H1 (cell line): ENCODE measurements around the gene POLR1C. TPM values are rescaled to one million over a fixed set of nuclear protein-coding genes. Genes with fewer than 3 reads are reported as not detected.

ENCODE experiments used
- CTCF ChIA-PET: fragments of 300-600 bp; sonication (Branson Sonifier 250); formaldehyde crosslinking; loops from one replicate; lab custom pipeline; 2021; ENCODE audit not compliant: partially characterized antibody; lab: Charles Lee
- POLR2A ChIA-PET: fragments of 300-600 bp; sonication (Branson Sonifier 250); formaldehyde crosslinking; loops from one replicate; lab custom pipeline; 2021; ENCODE audit warnings: inconsistent platforms; ENCODE audit not compliant: partially characterized antibody; lab: Charles Lee
- DNase-seq, 2 experiments: peaks; one replicate each; pipeline versions ENCODE4 v3.0.0 to v3.0.0-alpha.2; 2010 to 2022; ENCODE audit warnings: low spot score in 2 of 2, low read depth in 1 of 2, mixed read lengths in 1 of 2
- FAIRE-seq: peaks from 2 replicates; lab custom pipeline; 2011; peaks lifted over from hg19 to GRCh38; lab: Jason Lieb, UNC
- H2AFZ ChIP-seq: 2 replicates; pipeline ENCODE4 v1.8.1; 2012; ENCODE audit warnings: low read length, inconsistent platforms
- H2AK5ac ChIP-seq: 2 replicates; pipeline ENCODE4 v1.6.1; 2013; ENCODE audit warnings: low read depth, low read length
- H2BK120ac ChIP-seq: replicated peaks from 2 replicates; pipeline ENCODE3; 2013; ENCODE audit warnings: low read depth, low read length, inconsistent platforms
- H2BK12ac ChIP-seq: 2 replicates; pipeline ENCODE4 v1.6.1; 2013; ENCODE audit warnings: low read depth, low read length
- H2BK15ac ChIP-seq: 2 replicates; pipeline ENCODE4 v1.6.1; 2013; ENCODE audit warnings: low read length
- H2BK20ac ChIP-seq: 2 replicates; pipeline ENCODE4 v1.6.1; 2013; ENCODE audit warnings: low read length
- H2BK5ac ChIP-seq: 2 replicates; pipeline ENCODE4 v1.6.1; 2013; ENCODE audit warnings: low read depth, low read length
- H3K14ac ChIP-seq: 2 replicates; pipeline ENCODE4 v1.6.1; 2013; ENCODE audit warnings: inconsistent platforms; ENCODE audit not compliant: insufficient read length
- H3K18ac ChIP-seq: 2 replicates; pipeline ENCODE4 v1.6.1; 2013; ENCODE audit warnings: low read length; ENCODE audit errors: extremely low read depth
- H3K23ac ChIP-seq: 2 replicates; pipeline ENCODE4 v1.6.1; 2013; ENCODE audit warnings: inconsistent platforms; ENCODE audit not compliant: insufficient read length
- H3K23me2 ChIP-seq: 2 replicates; pipeline ENCODE4 v1.6.1; 2013; ENCODE audit warnings: low read depth, low read length
- H3K27ac ChIP-seq: 2 replicates; pipeline ENCODE4 v1.6.1; 2011; ENCODE audit warnings: low read depth, low read length, inconsistent platforms
- H3K27me3 ChIP-seq, 4 experiments: replicated peaks in 1 of 4; 1 replicate in 1 of 4; 2 replicates in 3 of 4; pipeline versions ENCODE4 v1.6.1 to v1.8.1; 2011 to 2013; ENCODE audit warnings: low read length in 3 of 4, mild to moderate bottlenecking in 3 of 4, inconsistent platforms in 2 of 4, mixed read lengths in 2 of 4, moderate library complexity in 1 of 4; ENCODE audit not compliant: control insufficient read depth in 3 of 4, insufficient read depth in 3 of 4; ENCODE audit errors: extremely low read depth in 1 of 4
- H3K36me3 ChIP-seq, 4 experiments: 2 replicates each; pipeline versions ENCODE4 v1.6.1 to v1.8.1; 2011 to 2013; ENCODE audit warnings: mild to moderate bottlenecking in 4 of 4, low read length in 3 of 4, moderate library complexity in 2 of 4, control low read depth in 1 of 4, inconsistent platforms in 1 of 4; ENCODE audit not compliant: insufficient read depth in 4 of 4, control insufficient read depth in 2 of 4
- H3K4ac ChIP-seq: replicated peaks from 2 replicates; pipeline ENCODE3; 2013; ENCODE audit warnings: low read length, low read depth, mixed read lengths, inconsistent platforms; ENCODE audit not compliant: insufficient read length
- H3K4me1 ChIP-seq, 4 experiments: replicated peaks in 1 of 4; 1 replicate in 1 of 4; 2 replicates in 3 of 4; pipeline versions ENCODE4 v1.6.1 to v1.8.1; 2011 to 2013; ENCODE audit warnings: low read length in 3 of 4, inconsistent platforms in 2 of 4, mixed read lengths in 1 of 4; ENCODE audit not compliant: insufficient read depth in 4 of 4, control insufficient read depth in 3 of 4
- H3K4me2 ChIP-seq, 2 experiments: 2 replicates each; pipeline versions ENCODE4 v1.6.1 to v1.8.1; 2011 to 2013; ENCODE audit warnings: low read depth in 2 of 2, low read length in 2 of 2, control low read depth in 1 of 2, inconsistent platforms in 1 of 2, mild to moderate bottlenecking in 1 of 2; ENCODE audit not compliant: insufficient read depth in 1 of 2
- H3K4me3 ChIP-seq, 4 experiments: fragments of 200-600, 300-600 bp in 1 of 4; sonication (generic), shearing (Covaris generic), sonication (Bioruptor Twin) in 1 of 4; 2 replicates each; pipeline versions ENCODE4 v1.5.1 to v1.8.1; 2011 to 2016; ENCODE audit warnings: low read length in 4 of 4, low read depth in 3 of 4, control low read depth in 2 of 4, inconsistent platforms in 2 of 4, mild to moderate bottlenecking in 2 of 4, mixed read lengths in 1 of 4, moderate library complexity in 1 of 4; ENCODE audit not compliant: insufficient read depth in 2 of 4; ENCODE audit errors: extremely low read depth in 1 of 4
- H3K56ac ChIP-seq: replicated peaks from 2 replicates; pipeline ENCODE3; 2013; ENCODE audit warnings: low read depth, mild to moderate bottlenecking, mixed read lengths, low read length, inconsistent platforms; ENCODE audit not compliant: insufficient read length
- H3K79me1 ChIP-seq: 2 replicates; pipeline ENCODE4 v1.6.1; 2013; ENCODE audit warnings: low read depth, low read length, control low read depth
- H3K79me2 ChIP-seq, 2 experiments: 2 replicates each; pipeline versions ENCODE4 v1.6.1 to v1.8.1; 2012 to 2013; ENCODE audit warnings: low read length in 2 of 2, mild to moderate bottlenecking in 2 of 2, inconsistent platforms in 1 of 2; ENCODE audit not compliant: insufficient read depth in 2 of 2, control insufficient read depth in 1 of 2
- H3K9ac ChIP-seq, 4 experiments: replicated peaks in 1 of 4; 1 replicate in 1 of 4; 2 replicates in 3 of 4; pipeline versions ENCODE4 v1.6.1 to v1.8.1; 2011 to 2013; ENCODE audit warnings: low read depth in 3 of 4, low read length in 3 of 4, control low read depth in 2 of 4, mild to moderate bottlenecking in 2 of 4, moderate library complexity in 2 of 4, inconsistent platforms in 1 of 4; ENCODE audit errors: extremely low read depth in 1 of 4
- H3K9me3 ChIP-seq, 2 experiments: 2 replicates each; pipeline versions ENCODE4 v1.6.1 to v1.8.1; 2012 to 2013; ENCODE audit warnings: mild to moderate bottlenecking in 2 of 2, moderate library complexity in 2 of 2, control low read depth in 1 of 2, inconsistent platforms in 1 of 2, low read depth in 1 of 2, low read length in 1 of 2, mixed read lengths in 1 of 2; ENCODE audit not compliant: insufficient read depth in 2 of 2
- H4K20me1 ChIP-seq, 2 experiments: replicated peaks in 1 of 2; 2 replicates each; pipeline versions ENCODE3 to v1.8.1; 2011 to 2013; ENCODE audit warnings: inconsistent platforms in 2 of 2, low read length in 2 of 2, mild to moderate bottlenecking in 1 of 2; ENCODE audit not compliant: insufficient read depth in 2 of 2, control insufficient read depth in 1 of 2
- H4K5ac ChIP-seq: 2 replicates; pipeline ENCODE4 v1.6.1; 2013; ENCODE audit warnings: low read length, low read depth, mixed read lengths, inconsistent platforms; ENCODE audit not compliant: insufficient read length
- H4K8ac ChIP-seq: 2 replicates; pipeline ENCODE4 v1.8.0; 2013; ENCODE audit warnings: mild to moderate bottlenecking, moderate library complexity, low read length, inconsistent platforms; ENCODE audit not compliant: insufficient read depth; ENCODE audit errors: extremely low read depth
- H4K91ac ChIP-seq: replicated peaks from 2 replicates; pipeline ENCODE3; 2013; ENCODE audit warnings: low read length, mixed read lengths, inconsistent platforms; ENCODE audit not compliant: insufficient read length
- BACH1 ChIP-seq: IDR thresholded peaks from 2 replicates; pipeline ENCODE4 v1.6.1; 2012; ENCODE audit warnings: low read length, improper control_type of control experiment
- BRCA1 ChIP-seq: IDR thresholded peaks from 2 replicates; pipeline ENCODE4 v1.6.1; 2012; ENCODE audit warnings: low read depth, low read length, improper control_type of control experiment
- CBX5 ChIP-seq: fragments of 300-800, 300-1000 bp; sonication (generic); IDR thresholded peaks from 2 replicates; pipeline ENCODE4 v1.7.1; 2016; ENCODE audit warnings: antibody characterized with exemption, low read length, low read depth
- E2F6 ChIP-seq: IDR thresholded peaks from 2 replicates; pipeline ENCODE4 v1.6.1; 2012; ENCODE audit warnings: inconsistent platforms
- EGR1 ChIP-seq: IDR thresholded peaks from 2 replicates; pipeline ENCODE4 v1.6.1; 2011; ENCODE audit warnings: low read depth, low read length, borderline replicate concordance
- GABPA ChIP-seq: IDR thresholded peaks from 2 replicates; pipeline ENCODE4 v1.6.1; 2011; ENCODE audit warnings: mild to moderate bottlenecking, low read length, moderate library complexity, borderline replicate concordance; ENCODE audit not compliant: insufficient read depth
- KDM1A ChIP-seq: fragments of 200-600, 300-600 bp; sonication (generic); IDR thresholded peaks from 2 replicates; pipeline ENCODE4 v1.7.1; 2016; ENCODE audit warnings: mild to moderate bottlenecking, low read length, borderline replicate concordance
- POLR2AphosphoS5 ChIP-seq: IDR thresholded peaks from 2 replicates; pipeline ENCODE4 v1.6.1; 2011; ENCODE audit warnings: low read depth, low read length
- RBBP5 ChIP-seq: IDR thresholded peaks from 2 replicates; pipeline ENCODE4 v1.7.1; 2012; ENCODE audit warnings: low read depth, mild to moderate bottlenecking, inconsistent platforms, low read length, moderate library complexity, borderline replicate concordance
- TAF1 ChIP-seq: IDR thresholded peaks from 2 replicates; pipeline ENCODE4 v1.6.1; 2011; ENCODE audit warnings: mild to moderate bottlenecking, low read depth, low read length
- TEAD4 ChIP-seq: IDR thresholded peaks from 2 replicates; pipeline ENCODE4 v1.6.1; 2012; ENCODE audit warnings: low read depth, low read length, inconsistent platforms, mixed read lengths
- WGBS, 2 experiments: shearing (Covaris generic) in 1 of 2; methylation state at CpG; one replicate each; pipeline versions ENCODE4 v1.1.6 to v1.1.7; 2013 to 2015; ENCODE audit warnings: low lambda C conversion rate in 2 of 2, mixed read lengths in 2 of 2, inconsistent platforms in 1 of 2, low coverage in 1 of 2, missing lambda C conversion rate in 1 of 2; ENCODE audit not compliant: insufficient replicate concordance in 2 of 2, insufficient coverage in 1 of 2, insufficient read length in 1 of 2; ENCODE audit errors: extremely low coverage in 1 of 2, missing lambda C conversion rate in 1 of 2; 5-methylcytosine and 5-hydroxymethylcytosine counted together
- polyA plus RNA-seq, 7 experiments: library from polyadenylated mRNA; depleted of rRNA in 3 of 7; stranded (reverse) in 5 of 7; unstranded in 2 of 7; fragments of >200 nt in 5 of 7; fragments of 200-250 nt in 2 of 7; gene quantifications; 1 replicate in 5 of 7; 2 replicates in 1 of 7; 4 replicates in 1 of 7; pipeline versions ENCODE4 v1.2.1 to v1.2.3, GENCODE V29; 2011 to 2013; ENCODE audit warnings: missing spikeins in 2 of 7, mixed read lengths in 2 of 7
- total RNA-seq: library from RNA; stranded (reverse); fragmentation: NEBNext Ultra II Directional; extraction: Animal tissue kit (Norgen Biotek cat#: 25700); gene quantifications from 2 replicates; pipeline ENCODE4 v1.2.1, GENCODE V29; 2021
- TF ChIP-seq, protein P1 (sequence below): IDR thresholded peaks from 2 replicates; pipeline ENCODE4 v1.6.1; 2012; ENCODE audit warnings: inconsistent platforms

The POLR1C gene
- total and polyA plus RNA-seq, 2 of the 8 experiments (the other 6 are each of a cell fraction or from before 2014, with no cell fraction given) = 42.9 to 49.6 TPM

DNA sequence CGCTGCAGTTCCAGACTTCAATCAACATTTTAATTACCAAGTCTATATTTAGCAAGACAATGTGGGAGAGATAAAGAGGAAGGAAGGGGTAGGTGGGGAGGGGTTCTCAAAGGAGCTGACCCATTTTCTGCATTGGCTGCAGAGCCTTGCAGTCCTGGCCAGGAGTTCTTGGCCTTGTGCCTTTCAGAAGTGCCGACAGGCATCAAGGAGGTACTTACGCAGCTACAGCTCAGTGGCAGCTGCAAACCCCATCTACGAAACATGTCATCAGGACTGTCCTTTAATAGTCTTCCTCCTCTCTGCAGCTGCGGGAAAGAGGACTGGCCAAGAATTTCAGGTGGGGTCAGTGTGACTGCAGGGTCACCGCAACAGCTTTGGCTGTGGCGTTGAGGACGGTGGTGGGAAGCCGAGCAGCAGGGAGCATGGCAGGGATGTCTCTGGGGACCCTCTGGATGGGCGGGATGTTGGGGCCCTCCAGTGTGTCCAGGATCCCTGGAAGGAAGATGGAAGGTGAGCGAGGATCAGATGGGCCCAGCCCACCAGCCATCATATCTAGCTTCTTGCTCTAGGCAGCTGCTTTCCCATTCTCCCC is 5.0 kb upstream of the POLR1C start:
- Histone ChIP-seq H4K91ac (no peak overlapping the region), H4K8ac (no peak overlapping the region), H3K9ac (no peak overlapping the region), H3K4me3 (no peak overlapping the region; a peak in 1 of 8 replicates), H4K5ac (no peak overlapping the region), H3K9me3 (no peaks in the 10 kb centered on the region), H3K79me1 (peaks cover 10% of the 10 kb centered on the region), H3K23ac (no peak overlapping the region), H3K18ac (no peak overlapping the region), H3K14ac (no peak overlapping the region), H3K4me2 (no peak overlapping the region; a peak in 1 of 4 replicates), H3K56ac (no peak overlapping the region), H3K4ac (no peak overlapping the region), H2BK12ac (no peak overlapping the region), H3K4me1 (peaks cover 0 to 27% (median 13%) of the 10 kb centered on the region in 4 experiments; a peak in 6 of 7 replicates), H2AFZ (no peak overlapping the region), H2BK20ac (no peak overlapping the region), H2BK15ac (no peak overlapping the region), H3K79me2 (peaks cover 6 to 16% of the 10 kb centered on the region in 2 experiments), H2BK120ac (no peak overlapping the region), H2BK5ac (no peak overlapping the region), H2AK5ac (no peak overlapping the region), H3K23me2 (peaks cover 15% of the 10 kb centered on the region), H3K27ac (no peak overlapping the region), H4K20me1 (peaks cover 4 to 18% of the 10 kb centered on the region in 2 experiments), H3K36me3 (peaks cover 14 to 37% (median 21%) of the 10 kb centered on the region in 4 experiments; a peak in 7 of 8 replicates), H3K27me3 (peaks cover 0 to 19% (median 15%) of the 10 kb centered on the region in 4 experiments; a peak in 5 of 7 replicates)
- WGBS, 2 experiments = 94% methylated on average over 11 of the region's 11 CpGs; no CpG with 5 or more reads in 1 of the 2 experiments
- ChIA-PET CTCF (interaction anchor here (0.6 to 24.2 kb wide), 4 partner anchors 10 to 284 kb away, joined by 3 to 536 read pairs (median 6); partner anchors contain the start of gene TJAP1), POLR2A (interaction anchor here (0.8 to 12.6 kb wide), 11 partner anchors 8 to 125 kb away, joined by 3 to 147 read pairs (median 6); partner anchors contain the start of genes GTPBP2, POLR1C and YIPF3)
- DNase-seq (no peak), FAIRE-seq (no peak)
- TF ChIP-seq POLR2AphosphoS5 (no peak), RBBP5 (no peak), EGR1 (no peak), TEAD4 (no peak), E2F6 (no peak), TAF1 (no peak), BRCA1 (no peak), GABPA (no peak), KDM1A (no peak), CBX5 (no peak), BACH1 (no peak)
- TF ChIP-seq, protein P1, sequence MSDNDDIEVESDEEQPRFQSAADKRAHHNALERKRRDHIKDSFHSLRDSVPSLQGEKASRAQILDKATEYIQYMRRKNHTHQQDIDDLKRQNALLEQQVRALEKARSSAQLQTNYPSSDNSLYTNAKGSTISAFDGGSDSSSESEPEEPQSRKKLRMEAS = no peak
